Endometrial microvascular endothelial cells (primary cell): ENCODE measurements around the gene OR56A3. TPM values are rescaled to one million over a fixed set of nuclear protein-coding genes. Genes with fewer than 3 reads are reported as not detected.
"Not testable (repeated sequence)": the region's sequence is repeated elsewhere in the genome, so short reads cannot be mapped to it uniquely, and the experiment has no call there.

Experiments
- in situ Hi-C: cut with HindIII; loops from 2 replicates; pipeline ENCODE4 v1.10.0; 2017; ENCODE audit warnings: low sequenced_read_pairs, low pct_unique_long_range_greater_than_20kb; ENCODE audit errors: inconsistent ontology term
- total RNA-seq: library from RNA; depleted of rRNA; stranded (reverse); fragments of >200 nt; gene quantifications from one replicate; pipeline ENCODE4 v1.2.3, GENCODE V29; 2015; ENCODE audit errors: inconsistent ontology term

Gene OR56A3
- total RNA-seq, result not detected

GRCh38 chr11:5941951-5942350, at the start of gene OR56A3:
Gene OR56A3, plus strand, starts transcription at chr11:5942251. Its CDS starts 5,096 bp downstream, at chr11:5947347.
- in situ Hi-C loops, result no loop called here

GRCh38 chr11:5892908-5893307, 49.1 kb upstream of the OR56A3 start, which contains the start of gene OR52E5:
Gene OR52E5, plus strand, starts transcription at chr11:5893208. Its CDS starts 7,569 bp downstream, at chr11:5900777.
- in situ Hi-C loops, result no loop called here

GRCh38 chr11:5899534-5899933, 42.5 kb upstream of the OR56A3 start:
- in situ Hi-C loops, result no loop called here

GRCh38 chr11:5910540-5910939, 31.5 kb upstream of the OR56A3 start:
- in situ Hi-C loops, result no loop called here

GRCh38 chr11:5922749-5923426, 19.2 kb upstream of the OR56A3 start:
- in situ Hi-C loops, result no loop called here

GRCh38 chr11:5923427-5923776, 18.6 kb upstream of the OR56A3 start:
- in situ Hi-C loops, result no loop called here

- in situ Hi-C loops, result no loop called here
Observed at GRCh38 chr11:5923794-5924193, 18.3 kb upstream of the OR56A3 start.

- in situ Hi-C loops, result no loop called here
Observed at GRCh38 chr11:5928271-5928670, 13.8 kb upstream of the OR56A3 start.

- in situ Hi-C loops, result no loop called here
Observed at GRCh38 chr11:5928811-5929210, 13.2 kb upstream of the OR56A3 start.

GRCh38 chr11:5929571-5930368, 12.3 kb upstream of the OR56A3 start:
- in situ Hi-C loops, result no loop called here

GRCh38 chr11:5930614-5931013, 11.4 kb upstream of the OR56A3 start:
- in situ Hi-C loops, result no loop called here

- in situ Hi-C loops, result no loop called here
Observed at GRCh38 chr11:5931061-5931460, 11.0 kb upstream of the OR56A3 start.

- in situ Hi-C loops, result no loop called here
Observed at GRCh38 chr11:5932671-5933070, 9.4 kb upstream of the OR56A3 start.

- in situ Hi-C loops, result no loop called here
Observed at GRCh38 chr11:5933116-5933515, 8.9 kb upstream of the OR56A3 start.

- in situ Hi-C loops, result no loop called here
Observed at GRCh38 chr11:5937868-5938602, 4.0 kb upstream of the OR56A3 start.

- in situ Hi-C loops, result no loop called here
Observed at GRCh38 chr11:5938603-5938965, 3.5 kb upstream of the OR56A3 start.

GRCh38 chr11:5940748-5941147, 1.3 kb upstream of the OR56A3 start:
- in situ Hi-C loops, result no loop called here

- in situ Hi-C loops, result no loop called here
Observed at GRCh38 chr11:5955586-5955985, 13.5 kb downstream of the OR56A3 start.

- in situ Hi-C loops, result not testable (repeated sequence)
Observed at GRCh38 chr11:5960704-5961320, 18.8 kb downstream of the OR56A3 start.
